GM12878 (cell line): Measurements from ENCODE around the gene GSC2. TPM values are rescaled to one million over a fixed set of nuclear protein-coding genes. Genes with fewer than 3 reads are reported as not detected.

ENCODE experiments used
- ATAC-seq: fragments of 200-7000 bp; cut with Tn5 transposase; 3 replicates; pipeline ENCODE4 v1.9.1; 2020; ENCODE audit warnings: mild to moderate bottlenecking, moderate library complexity
- BruUV-seq: library from RNA; stranded (reverse); fragments of 400-500 nt; replicated peaks from 2 replicates; lab custom pipeline; 2021; lab: Mats Ljungman, UMichigan
- CTCF ChIA-PET: fragments of 300-600 bp; sonication (Branson Sonifier 250); formaldehyde crosslinking; extraction: SDS; loops from one replicate; lab custom pipeline; 2021; ENCODE audit warnings: inconsistent platforms; lab: Yijun Ruan, JAX
- POLR2A ChIA-PET: fragments of 350-600 bp; formaldehyde crosslinking; extraction: SDS; loops from one replicate; lab custom pipeline; 2021; ENCODE audit warnings: inconsistent platforms; lab: Charles Lee
- RAD21 ChIA-PET: fragments of 300-600 bp; sonication (Branson Sonifier 250); formaldehyde crosslinking; loops from one replicate; lab custom pipeline; 2023; ENCODE audit warnings: antibody characterized with exemption; ENCODE audit not compliant: unreplicated experiment; lab: Charles Lee
- SMC1A ChIA-PET: fragments of 300-600 bp; sonication (Branson Sonifier 250); formaldehyde crosslinking; loops from one replicate; lab custom pipeline; 2023; ENCODE audit not compliant: unreplicated experiment, uncharacterized antibody; lab: Charles Lee
- DNase-seq: peaks from one replicate; pipeline ENCODE4 v3.0.0-alpha.2; 2011; ENCODE audit warnings: low read depth, low spot score
- FAIRE-seq: peaks from 3 replicates; lab custom pipeline; 2011; peaks lifted over from hg19 to GRCh38; lab: Jason Lieb, UNC
- H2AFZ ChIP-seq: 2 replicates; pipeline ENCODE4 v1.6.0; 2011; ENCODE audit warnings: low read depth, low read length, control low read depth; ENCODE audit not compliant: control insufficient read depth
- H3K27ac ChIP-seq: 2 replicates; pipeline ENCODE4 v1.5.1; 2011; ENCODE audit warnings: control low read depth; ENCODE audit not compliant: control insufficient read depth, insufficient read depth
- H3K27me3 ChIP-seq, 2 experiments: replicated peaks in 1 of 2; 2 replicates each; pipeline versions ENCODE4 v1.6.0 to v1.6.1; 2011; ENCODE audit warnings: low read length in 1 of 2; ENCODE audit not compliant: control insufficient read depth in 2 of 2, insufficient read depth in 2 of 2
- H3K36me3 ChIP-seq, 2 experiments: 2 replicates each; pipeline ENCODE4 v1.5.1; 2011; ENCODE audit warnings: low read length in 1 of 2; ENCODE audit not compliant: control insufficient read depth in 2 of 2, insufficient read depth in 2 of 2
- H3K4me1 ChIP-seq: 2 replicates; pipeline ENCODE4 v1.6.1; 2011; ENCODE audit warnings: mild to moderate bottlenecking, low read length, moderate library complexity, mixed read lengths; ENCODE audit not compliant: control insufficient read depth, insufficient read depth
- H3K4me2 ChIP-seq: 2 replicates; pipeline ENCODE4 v1.6.0; 2011; ENCODE audit warnings: control low read depth; ENCODE audit not compliant: control insufficient read depth, insufficient read depth
- H3K4me3 ChIP-seq: fragments of 200-600 bp; sonication (generic); 2 replicates; pipeline ENCODE4 v1.5.1; 2016
- H3K79me2 ChIP-seq: 2 replicates; pipeline ENCODE4 v1.6.0; 2011; ENCODE audit warnings: low read length; ENCODE audit not compliant: control insufficient read depth, insufficient read depth
- H3K9ac ChIP-seq: 2 replicates; pipeline ENCODE4 v1.8.0; 2011; ENCODE audit warnings: low read length, control low read depth, mixed read lengths; ENCODE audit not compliant: control insufficient read depth, insufficient read depth
- H3K9me3 ChIP-seq: replicated peaks from 3 replicates; pipeline ENCODE4 v1.5.1; 2011; ENCODE audit warnings: mild to moderate bottlenecking, low read length; ENCODE audit not compliant: control insufficient read depth, insufficient read depth
- H4K20me1 ChIP-seq: 2 replicates; pipeline ENCODE4 v1.6.0; 2011; ENCODE audit not compliant: control insufficient read depth, insufficient read depth
- BHLHE40 ChIP-seq, 2 experiments: fragments of 450-650 bp in 1 of 2; IDR thresholded peaks; 2 replicates each; pipeline ENCODE4 v1.6.1; 2011 to 2017; ENCODE audit warnings: low read depth in 2 of 2, borderline replicate concordance in 1 of 2, improper control_type of control experiment in 1 of 2, low read length in 1 of 2, mild to moderate bottlenecking in 1 of 2
- CTCF ChIP-seq, 3 experiments: IDR thresholded peaks in 2 of 3; conservative IDR thresholded peaks in 1 of 3; 2 replicates each; pipeline ENCODE4 v1.5.1; 2011; ENCODE audit warnings: low read depth in 3 of 3, low read length in 3 of 3, mild to moderate bottlenecking in 3 of 3, control low read depth in 2 of 3, moderate library complexity in 2 of 3, inconsistent platforms in 1 of 3, mixed read lengths in 1 of 3; ENCODE audit not compliant: control insufficient read depth in 2 of 3, insufficient read depth in 1 of 3; ENCODE audit errors: extremely low read depth in 1 of 3
- CUX1 ChIP-seq: IDR thresholded peaks from 2 replicates; pipeline ENCODE4 v1.6.1; 2012; ENCODE audit warnings: improper control_type of control experiment, low read depth, low read length; ENCODE audit not compliant: insufficient replicate concordance
- NBN ChIP-seq: fragments of 450-650 bp; IDR thresholded peaks from 2 replicates; pipeline ENCODE4 v1.6.1; 2016
- SMC3 ChIP-seq: IDR thresholded peaks from 2 replicates; pipeline ENCODE4 v1.6.1; 2011; ENCODE audit warnings: low read length, improper control_type of control experiment, borderline replicate concordance
- WGBS: methylation state at CpG from one replicate; pipeline ENCODE4 v1.1.6; 2016; ENCODE audit warnings: low lambda C conversion rate; ENCODE audit not compliant: insufficient replicate concordance, insufficient coverage; ENCODE audit errors: missing lambda C conversion rate; 5-methylcytosine and 5-hydroxymethylcytosine counted together
- in situ Hi-C: fragments of 300-500 bp; cut with MboI; formaldehyde crosslinking; loops from 9 replicates; pipeline ENCODE4 v1.14.3; 2018; ENCODE audit warnings: mixed read lengths
- intact Hi-C: fragments of 100-400 bp; cut with micrococcal nuclease; formaldehyde crosslinking; loops from one replicate; pipeline ENCODE4 v1.14.2; 2022; ENCODE audit not compliant: unreplicated experiment
- polyA plus RNA-seq, 11 experiments: library from polyadenylated mRNA; depleted of rRNA in 4 of 11; unstranded in 6 of 11; stranded (reverse) in 5 of 11; fragments of >200 nt; fragmentation: Nextera tagmentation in 4 of 11; fragmentation: Illumina TruSeq in 1 of 11; extraction: Ambion mirVana in 4 of 11; extraction: Trizol in 1 of 11; gene quantifications; 1 replicate in 1 of 11; 2 replicates in 10 of 11; pipeline versions ENCODE4 v1.2.1 to v1.2.3, GENCODE V29; 2011 to 2016; ENCODE audit warnings: inconsistent platforms in 2 of 11, missing spikeins in 2 of 11, low read depth in 1 of 11
- total RNA-seq, 4 experiments: library from RNA; depleted of rRNA in 3 of 4; stranded (reverse); fragments of >200 nt in 3 of 4; fragmentation: Illumina TruSeq in 1 of 4; extraction: Trizol in 1 of 4; gene quantifications; 2 replicates each; pipeline versions ENCODE4 v1.2.1 to v1.2.3, GENCODE V29; 2013 to 2021

Gene GSC2
- total and polyA plus RNA-seq, 10 of the 15 experiments (the other 5 are each of a cell fraction or from before 2014, with no cell fraction given), result not detected

GRCh38 chr22:19168088-19168890, 18.2 kb upstream of the GSC2 start (continued):
- TF ChIP-seq CUX1, result no peak
- no peak for TF ChIP-seq SMC3
- TF ChIP-seq NBN, result no peak

- in situ Hi-C loops, result no loop called here
- intact Hi-C loops, result no loop called here
- Histone ChIP-seq H3K36me3 (no peaks in the 10 kb centered on the region), H2AFZ (no peak overlapping the region), H3K9me3 (no peaks in the 10 kb centered on the region), H3K9ac (no peak overlapping the region), H3K27me3 (peaks cover 5 to 11% of the 10 kb centered on the region in 2 experiments; a peak in 3 of 4 replicates), H4K20me1 (no peaks in the 10 kb centered on the region), H3K4me2 (no peak overlapping the region), H3K27ac (no peak overlapping the region), H3K4me3 (no peak overlapping the region), H3K4me1 (peaks cover 4% of the 10 kb centered on the region; the same call in 1 of the 2 replicates), H3K79me2 (peaks cover 11% of the 10 kb centered on the region)
- ChIA-PET POLR2A (no interaction called here), CTCF (no interaction called here), SMC1A (no interaction called here), RAD21 (no interaction called here)
- no peak for ATAC-seq
- BruUV-seq, result no TSS peak
- WGBS, result 46% methylated on average over 13 of the region's 13 CpGs
- DNase-seq, result no peak
- TF ChIP-seq BHLHE40 (IDR thresholded peaks at IDR 0.05; ENCODE audit: borderline replicate concordance in 1 of 2, low read depth in 2 of 2, low read length in 1 of 2) (no peak), CTCF (IDR thresholded peaks at IDR 0.05 in 2 of 3, conservative IDR thresholded peaks at IDR 0.05 in 1 of 3; ENCODE audit: control insufficient read depth in 2 of 3, extremely low read depth in 1 of 3, insufficient read depth in 1 of 3, low read depth in 3 of 3, low read length in 3 of 3) (no peak)
- FAIRE-seq, result no peak
Observed at GRCh38 chr22:19167106-19167869, 17.2 kb upstream of the GSC2 start.
